ENCODE data around the gene ARMC5.

DNA sequence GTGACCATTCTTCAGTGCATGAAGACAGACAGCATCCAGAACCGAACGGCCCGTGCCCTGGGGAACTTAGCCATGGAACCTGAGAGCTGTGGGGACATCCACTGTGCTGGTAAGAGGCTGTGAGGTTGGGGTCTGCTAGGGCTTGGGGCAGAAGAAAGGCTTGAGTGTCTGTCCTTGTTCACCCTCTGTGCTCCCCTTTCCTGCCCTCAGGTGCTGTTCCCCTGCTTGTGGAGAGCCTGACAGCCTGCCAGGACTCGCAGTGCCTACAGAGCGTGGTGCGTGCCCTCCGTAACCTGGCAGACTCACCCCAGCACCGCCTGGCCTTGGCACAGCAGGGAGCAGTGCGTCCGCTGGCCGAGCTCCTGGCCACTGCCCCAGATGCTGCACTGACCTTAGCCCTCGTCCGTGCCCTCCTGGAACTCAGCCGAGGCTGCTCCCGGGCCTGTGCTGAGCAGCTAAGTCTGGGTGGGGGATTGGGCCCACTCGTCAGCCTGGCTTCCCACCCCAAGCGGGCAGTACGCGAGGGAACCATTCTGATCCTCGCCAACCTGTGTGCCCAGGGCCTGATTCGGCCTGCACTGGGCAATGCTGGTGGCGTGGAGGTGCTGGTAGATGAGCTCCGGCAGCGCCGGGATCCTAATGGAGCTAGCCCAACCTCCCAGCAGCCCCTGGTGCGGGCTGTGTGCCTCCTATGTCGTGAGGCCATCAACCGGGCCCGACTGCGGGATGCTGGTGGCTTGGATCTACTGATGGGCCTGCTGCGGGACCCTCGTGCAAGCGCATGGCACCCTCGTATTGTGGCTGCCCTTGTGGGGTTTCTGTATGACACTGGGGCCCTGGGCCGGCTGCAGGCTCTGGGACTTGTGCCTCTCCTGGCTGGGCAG, 2.9 kb downstream of the ARMC5 start:
- TF ChIP-seq, protein P1, sequence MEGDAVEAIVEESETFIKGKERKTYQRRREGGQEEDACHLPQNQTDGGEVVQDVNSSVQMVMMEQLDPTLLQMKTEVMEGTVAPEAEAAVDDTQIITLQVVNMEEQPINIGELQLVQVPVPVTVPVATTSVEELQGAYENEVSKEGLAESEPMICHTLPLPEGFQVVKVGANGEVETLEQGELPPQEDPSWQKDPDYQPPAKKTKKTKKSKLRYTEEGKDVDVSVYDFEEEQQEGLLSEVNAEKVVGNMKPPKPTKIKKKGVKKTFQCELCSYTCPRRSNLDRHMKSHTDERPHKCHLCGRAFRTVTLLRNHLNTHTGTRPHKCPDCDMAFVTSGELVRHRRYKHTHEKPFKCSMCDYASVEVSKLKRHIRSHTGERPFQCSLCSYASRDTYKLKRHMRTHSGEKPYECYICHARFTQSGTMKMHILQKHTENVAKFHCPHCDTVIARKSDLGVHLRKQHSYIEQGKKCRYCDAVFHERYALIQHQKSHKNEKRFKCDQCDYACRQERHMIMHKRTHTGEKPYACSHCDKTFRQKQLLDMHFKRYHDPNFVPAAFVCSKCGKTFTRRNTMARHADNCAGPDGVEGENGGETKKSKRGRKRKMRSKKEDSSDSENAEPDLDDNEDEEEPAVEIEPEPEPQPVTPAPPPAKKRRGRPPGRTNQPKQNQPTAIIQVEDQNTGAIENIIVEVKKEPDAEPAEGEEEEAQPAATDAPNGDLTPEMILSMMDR (conservative IDR thresholded peaks at IDR 0.05) = no peak
- no peak for TF ChIP-seq EZH2 (IDR thresholded peaks at IDR 0.05; ENCODE audit: low read depth)
